Smooth muscle cell (in vitro differentiated cells): ENCODE results near the gene LGALSL. TPM values are rescaled to one million over a fixed set of nuclear protein-coding genes. Genes with fewer than 3 reads are reported as not detected.

Experiments
- DNase-seq: peaks from one replicate; lab custom pipeline; 2025; ENCODE audit not compliant: unreplicated experiment; lab: John Stamatoyannopoulos, UW
- H2AFZ ChIP-seq: fragments of 200-600 bp; sonication (generic); 2 replicates; pipeline ENCODE4 v1.6.0; 2016; ENCODE audit warnings: antibody characterized with exemption, low read depth, mild to moderate bottlenecking
- H3F3A ChIP-seq: fragments of 200-600 bp; sonication (generic); 2 replicates; pipeline ENCODE4 v1.6.0; 2017; ENCODE audit warnings: antibody characterized with exemption, low read depth
- H3K27ac ChIP-seq: fragments of 200-600 bp; sonication (generic); 2 replicates; pipeline ENCODE4 v1.5.1; 2016; ENCODE audit warnings: low read depth, mild to moderate bottlenecking
- H3K27me3 ChIP-seq: fragments of 200-600 bp; sonication (generic); 2 replicates; pipeline ENCODE4 v1.6.1; 2016; ENCODE audit warnings: low read depth, mild to moderate bottlenecking
- H3K36me3 ChIP-seq: fragments of 200-600 bp; sonication (generic); 2 replicates; pipeline ENCODE4 v1.5.1; 2016; ENCODE audit warnings: low read depth
- H3K4me1 ChIP-seq: fragments of 200-600 bp; sonication (generic); 2 replicates; pipeline ENCODE4 v1.5.1; 2016; ENCODE audit warnings: low read depth
- H3K4me2 ChIP-seq: fragments of 200-600 bp; sonication (generic); 2 replicates; pipeline ENCODE4 v1.6.0; 2016; ENCODE audit warnings: mild to moderate bottlenecking
- H3K4me3 ChIP-seq: fragments of 200-600 bp; sonication (generic); 2 replicates; pipeline ENCODE4 v1.5.1; 2016; ENCODE audit warnings: mild to moderate bottlenecking
- H3K79me2 ChIP-seq: fragments of 200-600 bp; sonication (generic); 2 replicates; pipeline ENCODE4 v1.6.0; 2016; ENCODE audit warnings: low read depth, mild to moderate bottlenecking
- H3K9ac ChIP-seq: fragments of 200-600 bp; sonication (generic); 2 replicates; pipeline ENCODE4 v1.6.0; 2016; ENCODE audit warnings: low read depth
- H3K9me3 ChIP-seq: fragments of 200-600 bp; sonication (generic); replicated peaks from 2 replicates; pipeline ENCODE4 v1.5.1; 2016; ENCODE audit warnings: low read depth
- H4K20me1 ChIP-seq: fragments of 200-600 bp; sonication (generic); 2 replicates; pipeline ENCODE4 v1.6.0; 2016; ENCODE audit warnings: low read depth
- CTCF ChIP-seq: fragments of 200-600 bp; sonication (generic); IDR thresholded peaks from 2 replicates; pipeline ENCODE4 v1.5.1; 2017; ENCODE audit warnings: borderline replicate concordance, mild to moderate bottlenecking, antibody characterized with exemption; ENCODE audit not compliant: insufficient read depth, poor library complexity, severe bottlenecking
- WGBS: methylation state at CpG from one replicate; pipeline ENCODE4 v1.1.7; 2016; ENCODE audit warnings: low lambda C conversion rate; 5-methylcytosine and 5-hydroxymethylcytosine counted together
- polyA plus RNA-seq: library from polyadenylated mRNA; unstranded; fragments of >200 nt; fragmentation: Nextera tagmentation; extraction: Ambion mirVana; gene quantifications from 2 replicates; pipeline ENCODE4 v1.2.1, GENCODE V29; 2016
- total RNA-seq: library from RNA; depleted of rRNA; stranded (reverse); fragments of >200 nt; gene quantifications from 2 replicates; pipeline ENCODE4 v1.2.3, GENCODE V29; 2014

LGALSL gene
- total and polyA plus RNA-seq, 2 experiments from 2014 or later = 8.1 to 13.9 TPM

- no peak for DNase-seq
Measured at GRCh38 chr2:64414736-64415435, 39.1 kb upstream of the LGALSL start.

GRCh38 chr2:64417624-64418023, 36.3 kb upstream of the LGALSL start:
- no peaks in the 10 kb centered on the region for H3K79me2 ChIP-seq
- no peaks in the 10 kb centered on the region for H3K4me1 ChIP-seq
- no peaks in the 10 kb centered on the region for H3K9me3 ChIP-seq
- no peaks in the 10 kb centered on the region for H3K36me3 ChIP-seq
- no peaks in the 10 kb centered on the region for H3K27me3 ChIP-seq
- WGBS = 65% methylated on average over 3 of the region's 3 CpGs
- no peak overlapping the region for H3K27ac ChIP-seq
- H3F3A ChIP-seq = no peaks in the 10 kb centered on the region
- H3K4me3 ChIP-seq = no peak overlapping the region
- H3K9ac ChIP-seq = no peak overlapping the region
- no peak for DNase-seq
- H2AFZ ChIP-seq = no peak overlapping the region
- H3K4me2 ChIP-seq = no peak overlapping the region
- no peak for TF ChIP-seq CTCF
- H4K20me1 ChIP-seq = no peaks in the 10 kb centered on the region

More at GRCh38 chr2:64414736-64415435, 39.1 kb upstream of the LGALSL start:
- Histone ChIP-seq H3K27ac (no peak overlapping the region), H3K79me2 (no peaks in the 10 kb centered on the region), H3K27me3 (peaks cover 18% of the 10 kb centered on the region), H2AFZ (no peak overlapping the region), H3K36me3 (no peaks in the 10 kb centered on the region), H3K9me3 (no peaks in the 10 kb centered on the region), H3F3A (no peaks in the 10 kb centered on the region), H3K4me3 (no peak overlapping the region), H4K20me1 (no peaks in the 10 kb centered on the region), H3K9ac (no peak overlapping the region), H3K4me2 (no peak overlapping the region), H3K4me1 (no peaks in the 10 kb centered on the region)
- TF ChIP-seq CTCF = no peak
- WGBS = 94% methylated on average over 7 of the region's 7 CpGs

GRCh38 chr2:64419596-64420165, 34.3 kb upstream of the LGALSL start:
- H3F3A ChIP-seq = no peaks in the 10 kb centered on the region
- DNase-seq = no peak
- H3K4me1 ChIP-seq = no peaks in the 10 kb centered on the region
- H3K36me3 ChIP-seq = no peaks in the 10 kb centered on the region
- H3K9ac ChIP-seq = no peak overlapping the region
- H4K20me1 ChIP-seq = no peaks in the 10 kb centered on the region
- H3K79me2 ChIP-seq = no peaks in the 10 kb centered on the region
- H3K27me3 ChIP-seq = no peaks in the 10 kb centered on the region
- H3K27ac ChIP-seq = no peak overlapping the region
- no peak overlapping the region for H3K4me3 ChIP-seq
- H2AFZ ChIP-seq = no peak overlapping the region
- no peak overlapping the region for H3K4me2 ChIP-seq
- WGBS = 89% methylated on average over 2 of the region's 2 CpGs
- no peaks in the 10 kb centered on the region for H3K9me3 ChIP-seq
- no peak for TF ChIP-seq CTCF

GRCh38 chr2:64420677-64421076, 33.3 kb upstream of the LGALSL start:
- no peak for TF ChIP-seq CTCF
- H3K9ac ChIP-seq = no peak overlapping the region
- no peaks in the 10 kb centered on the region for H3K79me2 ChIP-seq
- H3K4me1 ChIP-seq = no peaks in the 10 kb centered on the region
- H3K27ac ChIP-seq = no peak overlapping the region
- no peaks in the 10 kb centered on the region for H3K9me3 ChIP-seq
- no peak for DNase-seq
- H2AFZ ChIP-seq = no peak overlapping the region
- no peak overlapping the region for H3K4me3 ChIP-seq
- H3K36me3 ChIP-seq = no peaks in the 10 kb centered on the region
- H3K27me3 ChIP-seq = no peaks in the 10 kb centered on the region
- no peaks in the 10 kb centered on the region for H3F3A ChIP-seq
- no peak overlapping the region for H3K4me2 ChIP-seq
- no peaks in the 10 kb centered on the region for H4K20me1 ChIP-seq
